A673 (cell line): ENCODE measurements around the gene TBX3.

Experiments used
- CTCF ChIP-seq: fragments of 300-800, 200-600 bp; sonication (generic); conservative IDR thresholded peaks from 2 replicates; pipeline ENCODE4 v1.5.1; 2017; ENCODE audit warnings: low read depth, mild to moderate bottlenecking, antibody characterized with exemption, low read length, moderate library complexity, mixed read lengths
- EZH2 ChIP-seq: fragments of 200-600 bp; sonication (generic); IDR thresholded peaks from 2 replicates; pipeline ENCODE4 v1.6.1; 2017; ENCODE audit warnings: borderline replicate concordance, low read depth, mild to moderate bottlenecking, mixed read lengths, antibody characterized with exemption, low read length; ENCODE audit not compliant: poor library complexity, severe bottlenecking

GRCh38 chr12:114683709-114684097, 272 bp downstream of the TBX3 start:
- TF ChIP-seq CTCF, result no peak
- TF ChIP-seq EZH2, result peak; percentile 33
